HG02970 (cell line): ENCODE results near the gene C1orf174.
A peak's percentile ranks its signal among the peaks of the same experiment; 100 is the strongest.

Experiments used
- ATAC-seq: cut with Tn5 transposase; IDR thresholded peaks from one replicate; pipeline ENCODE4 v1.9.1; 2021; ENCODE audit warnings: mild to moderate bottlenecking, moderate library complexity, moderate number of reproducible peaks; ENCODE audit not compliant: unreplicated experiment, low FRiP score

The C1orf174 gene

GRCh38 chr1:3910857-3911845 is 11.1 kb upstream of the C1orf174 start:
- no peak for ATAC-seq

DNA sequence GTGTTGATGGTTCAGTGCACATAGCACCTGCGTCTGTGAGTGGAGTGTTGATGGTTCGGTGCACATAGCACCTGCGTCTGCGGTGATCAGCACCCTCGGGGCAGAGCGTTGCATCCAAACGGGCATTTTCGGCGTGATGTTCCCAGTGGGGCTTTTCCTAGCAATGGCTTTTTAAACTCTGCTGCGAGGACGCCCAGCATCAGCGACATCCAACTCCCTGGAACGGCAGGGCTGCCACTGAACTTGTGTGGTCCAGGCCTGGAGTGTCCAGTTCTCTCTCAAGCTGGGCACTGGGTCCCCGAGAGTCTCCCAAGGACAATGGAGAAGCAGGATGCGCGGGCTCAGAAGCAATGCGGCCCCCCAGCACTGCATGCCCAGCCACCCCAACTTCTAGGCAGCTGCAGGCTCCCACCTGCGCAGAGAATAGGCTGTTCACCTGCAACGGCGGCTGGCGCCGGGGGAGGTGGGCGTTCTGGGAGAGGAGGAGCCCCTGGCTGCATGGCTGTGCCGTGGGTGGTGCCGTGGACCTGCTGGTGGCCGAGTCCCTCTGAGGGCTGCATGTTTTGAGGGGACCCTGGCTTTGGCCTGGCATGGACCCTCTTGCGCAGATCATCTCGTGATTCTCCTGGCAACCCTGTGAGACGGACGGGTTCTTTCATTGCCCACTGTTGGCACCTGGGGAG is 10.1 kb upstream of the C1orf174 start:
- no peak for ATAC-seq

DNA sequence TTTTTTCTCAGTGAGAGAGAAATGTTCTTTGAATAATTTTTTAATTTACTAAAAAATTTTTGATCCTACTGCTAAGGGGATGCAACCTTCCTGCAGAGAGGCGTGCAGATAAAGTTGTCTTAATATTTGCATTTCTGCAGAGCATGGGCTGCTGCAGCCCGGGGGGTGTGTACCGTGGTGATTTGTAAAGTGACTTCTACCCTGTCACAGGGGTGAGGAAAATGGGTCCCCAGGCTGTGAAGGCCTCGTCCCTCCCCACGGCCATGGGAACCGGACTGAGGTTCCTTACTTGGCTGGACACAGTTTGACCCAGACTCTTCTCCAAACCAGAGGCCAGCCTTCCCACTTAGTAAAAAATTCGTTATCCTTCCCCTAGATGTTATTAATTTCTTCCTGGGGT is 9.5 kb upstream of the C1orf174 start:
- no peak for ATAC-seq

GRCh38 chr1:3908886-3909517 is 8.9 kb upstream of the C1orf174 start:
- no peak for ATAC-seq

DNA sequence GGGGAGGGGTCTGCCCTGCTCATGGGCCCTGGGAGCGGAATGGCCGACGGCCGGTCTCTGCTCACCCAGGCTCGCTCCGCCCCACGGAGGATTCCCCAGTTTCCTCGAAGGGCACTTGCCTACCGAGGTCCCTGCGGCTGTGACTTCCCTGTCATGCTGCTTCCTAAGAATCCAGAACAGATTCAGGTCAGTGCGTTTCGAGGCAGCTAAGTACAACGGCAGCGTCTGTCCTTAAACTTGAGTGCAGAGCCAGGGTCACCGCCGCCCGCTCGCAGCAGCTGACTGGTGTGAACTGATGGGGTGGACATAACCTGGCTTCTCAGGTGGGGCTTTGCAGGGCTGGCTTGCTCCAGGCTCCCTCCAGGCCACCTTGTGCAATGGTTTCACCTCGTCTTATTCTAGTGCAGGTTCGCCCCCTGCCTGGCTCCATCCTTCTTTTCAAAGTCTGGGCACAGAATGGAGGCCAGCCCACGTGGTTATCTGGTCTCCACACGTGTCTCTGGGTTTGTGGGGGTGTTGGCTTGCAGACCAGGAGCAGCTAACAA is 7.6 kb upstream of the C1orf174 start:
- no peak for ATAC-seq

GRCh38 chr1:3907031-3907534 is 7.0 kb upstream of the C1orf174 start:
- ATAC-seq, result no peak

GRCh38 chr1:3906672-3907020 is 6.6 kb upstream of the C1orf174 start:
- no peak for ATAC-seq

GRCh38 chr1:3905953-3906671 is 6.0 kb upstream of the C1orf174 start:
- ATAC-seq, result no peak

GRCh38 chr1:3905266-3905952 is 5.3 kb upstream of the C1orf174 start:
- no peak for ATAC-seq

DNA sequence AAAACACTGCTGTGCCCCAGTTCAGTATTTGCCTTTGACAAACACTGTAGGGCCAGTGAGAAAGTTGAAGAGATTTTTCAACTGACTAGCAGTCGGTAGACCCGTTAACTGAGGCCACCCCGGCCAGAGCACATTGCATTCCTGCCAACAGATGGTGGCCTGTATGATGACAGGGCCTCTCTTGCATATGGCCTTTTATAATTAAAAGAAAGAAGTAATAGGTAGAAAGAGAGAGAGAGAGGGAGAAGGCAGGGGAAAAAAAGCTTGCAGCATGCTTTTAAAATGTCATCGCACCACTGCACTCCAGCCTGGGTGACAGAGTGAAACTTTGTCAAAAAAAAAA is 4.7 kb upstream of the C1orf174 start:
- ATAC-seq, result no peak

- no peak for ATAC-seq
These were observed 4.2 kb upstream of the C1orf174 start for GRCh38 chr1:3904006-3904842.

- ATAC-seq, result no peak
These were observed 3.3 kb upstream of the C1orf174 start for GRCh38 chr1:3903141-3904005.

GRCh38 chr1:3902571-3903091 is 2.6 kb upstream of the C1orf174 start:
- ATAC-seq, result no peak

GRCh38 chr1:3902111-3902511 is 2.0 kb upstream of the C1orf174 start:
- no peak for ATAC-seq

GRCh38 chr1:3900969-3901529 is 977 bp upstream of the C1orf174 start:
- ATAC-seq, result peak; percentile 55

- peak; percentile 1 for ATAC-seq
These were observed 320 bp downstream of the C1orf174 start for GRCh38 chr1:3899754-3900149.

- ATAC-seq, result no peak
These were observed 898 bp downstream of the C1orf174 start for GRCh38 chr1:3898994-3899753.
